NCI-H524 treated with DMSO at 0.1 percent for 48 hours (cell line): ENCODE results near the gene SLC26A2.
A peak's percentile ranks its signal among the peaks of the same experiment; 100 is the strongest.

Source experiments
- DNase-seq: peaks from one replicate; lab custom pipeline; 2025; lab: John Stamatoyannopoulos, UW

Gene SLC26A2

DNA sequence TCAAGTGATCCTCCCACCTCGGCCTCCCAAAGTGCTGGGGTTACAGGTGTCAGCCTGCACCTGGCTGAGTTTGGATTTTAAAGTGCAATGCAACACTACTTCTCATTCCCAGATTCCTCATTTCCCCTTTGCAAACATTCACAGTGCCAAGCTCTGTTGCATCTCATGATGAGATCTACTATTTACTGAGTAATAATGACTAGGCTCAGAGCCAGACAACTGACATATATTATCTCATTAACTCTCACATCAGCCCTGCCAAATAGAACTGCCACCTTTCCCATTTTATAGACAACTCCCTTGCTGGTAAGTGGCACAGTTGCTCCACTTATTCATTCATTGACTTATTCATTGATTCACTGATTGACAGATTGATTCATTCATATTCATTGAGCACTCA, 22.9 kb upstream of the SLC26A2 start:
- no peak for DNase-seq

DNA sequence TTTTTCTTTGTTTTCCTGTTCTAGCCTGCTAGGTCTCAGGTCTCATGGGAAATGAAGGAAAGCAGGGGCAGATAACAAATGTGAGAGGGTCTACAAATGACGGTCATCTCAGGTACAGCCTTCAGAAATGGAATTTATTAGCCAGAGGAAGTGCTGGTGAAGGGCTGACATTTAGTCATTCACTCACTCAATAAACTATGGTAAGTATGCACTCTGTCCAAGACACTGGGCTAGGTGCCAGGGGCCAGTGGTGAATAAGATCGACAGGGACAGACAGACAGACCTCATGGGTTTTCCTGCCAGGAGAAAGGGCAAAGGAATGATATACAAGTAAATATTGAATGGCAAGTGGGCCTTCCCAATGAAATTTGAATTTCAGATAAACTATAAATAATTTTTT, 22.3 kb upstream of the SLC26A2 start:
- no peak for DNase-seq

DNA sequence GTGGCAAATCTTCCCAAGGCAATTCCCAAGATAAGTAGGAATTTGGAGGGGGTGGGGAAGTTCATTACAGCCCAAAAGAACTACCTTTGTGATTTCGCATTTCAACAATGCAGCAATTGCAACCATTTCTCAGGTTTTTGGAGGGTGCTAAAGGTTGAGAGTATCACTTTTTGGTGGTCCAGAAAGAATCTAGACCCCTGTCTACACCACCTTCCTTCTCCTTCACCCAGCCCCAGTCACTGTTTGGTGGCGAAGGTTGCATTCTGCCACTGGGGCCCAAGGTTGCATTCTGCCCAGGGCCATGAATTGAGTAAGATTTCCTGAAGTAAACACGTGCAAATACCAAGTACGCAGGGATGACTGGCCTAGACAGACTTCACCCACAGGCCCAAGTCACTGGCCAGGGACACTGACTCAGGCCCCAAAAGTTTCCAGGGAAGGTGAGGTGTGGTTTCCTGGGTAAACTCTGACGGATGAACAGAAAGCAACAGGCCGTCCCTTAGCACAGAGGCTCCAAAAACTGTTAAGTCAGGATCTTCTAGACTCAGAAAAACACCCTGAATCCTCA, 21.7 kb upstream of the SLC26A2 start:
- DNase-seq = no peak

DNA sequence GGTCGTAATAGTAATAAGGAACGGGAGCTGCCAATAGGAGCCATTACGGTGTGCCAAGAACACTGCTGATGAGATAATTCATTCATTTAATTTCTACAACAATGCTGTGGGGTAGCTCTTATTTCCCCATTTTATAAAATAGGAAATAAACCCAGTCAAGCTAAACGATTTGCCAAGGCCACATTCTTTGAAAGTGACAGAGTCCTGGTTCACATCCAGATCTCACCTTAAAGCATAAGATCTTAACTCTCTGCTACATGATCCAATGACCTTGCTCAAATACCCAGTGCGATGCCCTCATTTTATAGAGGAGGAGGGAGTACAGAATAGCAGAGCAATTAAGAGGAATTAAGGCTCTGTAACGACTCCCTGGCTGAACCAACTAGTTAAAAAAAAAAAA, 21.0 kb upstream of the SLC26A2 start:
- no peak for DNase-seq

DNA sequence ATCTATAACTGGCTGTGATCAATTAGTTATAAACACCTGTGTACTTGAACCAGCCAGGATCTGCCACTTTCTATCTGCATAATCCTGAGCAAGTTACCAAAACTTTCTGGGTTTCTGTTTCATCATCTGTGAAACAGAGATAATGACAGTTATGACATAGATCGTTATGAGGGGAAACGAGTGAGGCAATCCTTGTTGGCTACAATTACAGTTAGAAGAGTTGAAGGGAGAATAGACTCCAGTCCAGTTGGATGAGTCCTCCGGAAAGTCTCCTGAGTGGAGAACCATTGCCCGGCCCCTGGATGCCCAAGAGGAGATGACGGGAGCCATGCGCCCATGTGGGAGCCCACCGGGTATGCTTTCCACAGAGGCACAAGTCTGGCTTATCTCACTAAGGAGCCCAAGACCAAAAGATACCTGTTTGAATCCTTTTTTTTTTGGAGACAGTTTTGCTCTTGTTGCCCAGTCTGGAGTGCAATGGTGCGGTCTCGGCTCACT, 20.4 kb upstream of the SLC26A2 start:
- DNase-seq = no peak

DNA sequence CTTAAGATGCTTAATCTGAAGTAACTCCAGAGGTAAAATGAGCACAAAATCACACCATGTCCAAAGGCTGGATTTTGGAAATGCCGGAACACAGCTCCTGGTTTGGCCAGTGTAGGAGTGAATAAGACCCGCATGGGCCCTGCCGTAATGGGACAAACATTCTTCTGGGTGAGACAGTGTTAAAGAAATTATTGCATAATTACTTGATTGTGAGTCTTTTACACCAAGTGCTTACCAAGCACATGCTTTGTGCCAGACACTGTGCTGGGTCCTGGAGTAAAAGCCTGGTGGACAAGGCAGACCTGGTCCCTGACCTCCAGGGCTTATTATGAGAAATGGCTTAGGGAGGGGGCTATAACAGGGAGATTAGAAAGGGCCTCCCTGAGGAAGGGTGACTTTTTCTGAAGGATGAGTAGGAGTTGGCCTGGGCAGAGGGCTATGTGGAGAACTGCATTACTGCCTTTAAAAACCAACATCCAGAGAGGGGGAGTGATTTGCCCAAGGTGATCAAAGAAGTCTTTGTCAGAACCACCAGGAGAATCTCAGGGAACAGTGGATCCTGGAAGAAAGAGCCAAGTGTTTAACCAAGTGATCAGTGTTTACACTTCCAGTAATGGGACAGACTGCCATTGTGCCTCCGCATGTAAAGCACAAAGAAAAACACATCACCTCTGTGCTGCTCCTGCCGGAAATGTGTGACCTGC, 19.5 kb upstream of the SLC26A2 start:
- no peak for DNase-seq

DNA sequence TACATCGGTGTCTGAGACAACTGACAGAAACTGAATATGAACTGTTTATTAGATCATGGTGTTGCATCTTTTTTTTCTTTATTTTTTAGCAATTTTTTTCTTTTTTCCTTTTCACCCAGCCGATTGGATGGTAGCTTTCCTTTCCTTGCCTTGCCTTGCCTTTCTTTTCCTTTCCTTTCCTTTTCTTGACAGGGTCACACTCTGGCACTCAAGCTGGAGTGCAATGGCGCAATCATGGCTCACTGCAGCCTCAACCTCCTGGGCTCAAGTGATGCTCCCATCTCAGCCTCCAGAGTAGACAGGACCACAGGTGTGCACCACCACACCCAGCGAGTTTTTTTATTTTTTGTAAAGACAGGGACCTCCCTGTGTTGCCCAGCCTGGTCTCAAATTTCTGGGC, 18.8 kb upstream of the SLC26A2 start:
- DNase-seq = no peak

DNA sequence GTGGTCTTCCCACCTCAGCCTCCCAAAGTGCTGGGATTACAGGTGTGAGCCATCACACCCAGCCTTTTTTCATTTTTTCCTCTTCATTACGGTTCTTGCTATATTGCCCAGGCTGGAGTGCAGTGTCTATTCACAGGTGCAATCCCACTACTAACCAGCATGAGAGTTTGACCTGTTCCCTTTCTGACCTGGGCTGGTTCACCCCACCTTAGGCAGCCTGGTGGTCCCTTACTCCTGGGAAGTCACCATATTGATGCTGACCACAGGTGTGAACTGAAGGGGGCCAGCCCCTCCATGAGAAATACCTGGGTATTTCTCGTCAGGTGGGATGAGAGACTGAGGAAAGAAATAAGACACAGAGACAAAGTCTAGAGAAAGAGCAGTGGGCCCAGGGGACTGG, 18.4 kb upstream of the SLC26A2 start:
- DNase-seq = no peak

DNA sequence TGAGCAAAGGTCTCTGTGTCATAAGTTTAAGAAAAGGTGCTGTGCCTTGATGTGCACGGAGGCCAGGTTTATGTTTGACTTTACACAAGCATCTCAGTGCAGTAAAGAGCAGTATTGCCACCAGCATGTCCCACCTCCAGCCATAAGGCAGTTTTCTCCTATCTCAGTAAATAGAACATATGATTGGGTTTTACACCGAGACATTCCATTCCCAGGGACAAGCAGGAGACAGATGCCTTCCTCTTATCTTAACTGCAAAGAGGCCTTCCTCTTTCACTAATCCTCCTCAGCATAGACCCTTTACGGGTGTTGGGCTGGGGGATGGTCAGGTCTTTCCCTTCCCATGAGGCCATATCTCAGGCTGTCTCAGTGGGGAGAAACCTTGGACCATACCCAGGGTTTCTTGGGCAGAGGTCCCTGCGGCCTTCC, 17.8 kb upstream of the SLC26A2 start:
- DNase-seq = peak; percentile 61

DNA sequence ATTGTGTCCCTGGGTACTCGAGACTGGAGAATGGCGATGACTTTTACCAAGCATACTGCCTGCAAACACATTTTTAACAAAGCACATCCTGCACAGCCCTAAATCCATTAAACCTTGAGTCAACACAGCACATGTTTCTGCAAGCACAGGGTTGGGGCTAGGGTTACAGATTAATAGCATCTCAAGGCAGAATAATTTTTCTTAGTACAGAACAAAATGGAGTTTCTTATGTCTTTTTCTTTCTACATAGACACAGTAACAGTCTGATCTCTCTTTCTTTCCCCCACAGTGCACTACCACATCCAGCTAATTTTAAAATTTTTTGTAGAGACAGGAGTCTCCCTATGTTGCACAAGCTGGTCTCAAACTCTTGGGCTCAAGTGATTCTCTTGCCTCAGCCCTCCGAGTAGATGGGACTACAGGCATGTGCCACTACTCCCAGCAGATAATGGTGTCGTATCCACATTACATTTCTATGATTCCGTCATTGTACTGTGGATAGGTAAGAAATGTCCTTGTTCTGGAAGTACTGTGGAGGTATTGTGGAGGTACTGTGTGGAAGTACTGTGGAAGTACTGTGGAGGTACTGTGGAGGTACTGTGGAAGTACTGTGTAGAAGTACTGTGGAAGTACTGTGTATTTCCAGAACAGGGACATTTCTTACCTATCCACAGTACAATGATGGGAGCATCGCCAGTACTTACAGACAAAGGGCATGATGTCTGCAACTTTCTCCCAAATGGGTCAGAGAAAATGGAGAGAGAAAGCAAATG, 17.2 kb upstream of the SLC26A2 start:
- peak; percentile 18 for DNase-seq

DNA sequence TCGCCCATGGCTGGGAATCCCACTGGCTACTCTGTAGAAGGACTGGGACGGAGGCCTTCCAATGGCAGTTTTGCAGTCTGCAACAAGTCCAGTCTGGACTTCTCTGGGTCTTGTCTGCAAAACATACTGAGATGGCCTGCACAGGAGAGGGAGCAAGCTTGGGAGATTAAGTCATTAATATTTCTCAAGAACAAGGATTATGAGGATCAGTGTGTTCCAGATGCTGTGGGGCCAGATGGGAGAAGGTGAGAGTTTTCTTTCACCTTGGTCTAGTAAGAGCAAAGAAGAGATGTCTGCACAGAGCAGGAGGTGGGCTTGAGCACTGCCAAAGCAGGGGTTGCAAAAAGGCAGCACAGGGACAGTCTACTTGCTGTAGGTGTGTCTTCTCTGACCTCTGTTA, 15.9 kb upstream of the SLC26A2 start, which contains the start of gene PDE6A:
Gene PDE6A, minus strand, starts transcription at position 128 of the 400 bp plus-strand sequence. Its CDS starts 120 bp downstream, at position 8.
- DNase-seq = peak; percentile 95

DNA sequence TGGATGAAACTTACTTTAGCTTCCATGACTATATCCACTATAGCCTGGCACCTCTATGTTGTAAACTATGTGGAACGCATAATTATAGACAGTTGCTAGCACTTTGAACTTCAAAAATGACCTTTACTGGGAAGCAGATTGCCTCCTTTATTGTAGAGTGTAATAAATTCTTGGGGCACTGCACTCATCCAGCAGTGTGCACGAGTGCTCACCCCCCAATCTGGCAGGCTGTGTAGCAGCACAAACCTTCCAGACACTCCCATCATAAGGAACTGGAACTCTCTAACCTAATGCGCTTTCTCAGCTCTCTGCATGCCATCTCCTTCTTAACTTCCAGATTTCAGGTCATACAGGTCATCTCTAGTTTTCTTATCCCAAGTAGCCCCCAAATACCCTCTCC, 14.4 kb upstream of the SLC26A2 start:
- DNase-seq = no peak

DNA sequence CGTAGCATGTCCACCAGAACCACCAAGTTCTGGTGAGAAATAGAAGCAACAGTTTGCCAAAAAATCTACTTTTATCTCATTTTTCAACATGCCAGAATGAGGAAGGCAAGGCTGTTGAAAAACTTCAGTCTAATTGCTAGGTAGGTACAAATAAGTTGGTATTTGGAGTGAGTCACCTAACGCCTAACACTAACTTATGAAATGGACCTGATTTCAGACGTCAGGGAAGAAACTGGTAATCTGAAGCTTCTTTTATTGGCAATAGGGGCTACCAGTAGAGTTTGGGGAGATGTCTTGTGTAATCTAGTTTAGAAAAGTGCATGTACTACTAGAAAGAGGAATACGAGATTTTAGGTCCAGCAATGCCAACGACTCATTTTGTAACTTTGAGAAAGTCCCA, 11.6 kb upstream of the SLC26A2 start:
- no peak for DNase-seq

DNA sequence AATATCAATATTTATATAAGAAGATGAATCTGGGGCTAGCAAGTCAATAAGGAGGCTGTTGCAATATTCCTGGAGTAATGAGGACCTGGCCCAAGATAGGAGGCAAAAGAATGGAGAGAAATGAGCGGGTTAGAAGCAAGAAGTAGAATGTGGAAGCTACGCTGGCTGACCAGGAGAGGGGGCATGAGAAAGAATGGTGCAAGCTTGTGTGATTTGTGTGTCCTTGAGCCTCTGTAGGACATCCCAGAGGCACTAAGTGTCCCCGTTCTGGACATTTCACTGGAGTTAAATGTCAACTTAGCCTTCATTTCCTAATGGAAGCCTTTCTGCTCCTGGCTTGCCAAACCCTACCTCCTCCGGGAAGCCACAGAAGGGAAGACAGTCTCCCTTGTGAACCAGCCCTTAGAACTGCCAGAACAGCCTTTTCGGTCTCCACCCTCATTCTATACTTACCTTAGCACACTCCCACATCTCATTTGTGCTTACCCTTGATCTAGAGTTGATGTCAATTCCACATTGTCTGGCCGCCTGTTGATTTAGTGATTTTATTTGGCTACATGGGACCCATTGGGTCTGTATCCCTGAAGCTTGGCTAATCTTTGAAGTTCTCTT, 9.3 kb upstream of the SLC26A2 start:
- no peak for DNase-seq

DNA sequence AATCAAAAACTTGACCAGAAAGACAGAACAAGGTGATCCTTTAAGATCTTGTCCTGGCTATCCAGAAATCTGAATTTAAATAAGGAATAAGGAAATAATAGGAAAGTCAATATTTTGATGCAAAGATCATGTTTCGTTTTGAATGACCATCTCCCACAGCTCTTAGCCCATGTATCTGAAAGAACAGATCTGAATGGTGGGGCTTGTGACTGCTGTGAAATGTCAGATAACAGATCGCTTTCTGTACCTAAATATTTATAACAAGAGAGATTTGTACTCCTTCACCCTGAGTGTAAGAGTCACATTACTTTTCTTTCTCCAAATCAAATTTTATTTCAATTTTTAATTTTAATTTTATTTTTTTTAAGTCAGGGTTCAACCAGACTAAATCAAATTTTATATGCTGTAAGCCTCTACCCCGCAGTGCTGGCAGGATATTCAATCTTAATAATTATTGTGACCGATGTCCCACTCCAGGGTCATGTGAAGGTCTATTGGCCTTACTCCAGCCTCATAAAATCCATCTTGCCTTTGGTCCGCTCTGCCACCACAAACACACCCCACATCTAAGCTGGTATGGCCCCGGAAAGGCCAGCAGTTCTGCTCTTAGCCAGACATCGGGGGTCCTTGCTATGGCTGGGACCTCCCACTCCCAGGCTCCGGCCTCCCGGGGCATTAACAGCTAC, 7.0 kb upstream of the SLC26A2 start:
- DNase-seq = no peak

DNA sequence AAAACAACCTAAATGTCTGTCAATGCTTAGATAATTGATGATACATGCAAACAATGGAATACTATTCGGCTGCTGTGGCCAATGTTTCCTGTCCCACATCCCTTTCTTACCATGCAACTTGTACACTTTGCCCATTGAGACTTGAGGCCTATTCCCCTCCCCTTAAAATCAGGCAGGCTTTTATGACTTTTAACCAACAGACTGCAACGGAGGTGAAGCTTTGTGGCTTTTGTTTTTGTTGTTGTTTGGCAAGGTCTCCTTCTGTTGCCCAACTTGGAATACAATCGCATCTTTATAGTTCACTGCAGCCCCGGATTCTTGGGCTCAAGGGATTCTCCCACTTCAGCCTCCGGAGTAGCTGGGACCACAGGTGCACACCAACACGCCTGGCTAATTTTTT, 5.8 kb upstream of the SLC26A2 start:
- DNase-seq = no peak

DNA sequence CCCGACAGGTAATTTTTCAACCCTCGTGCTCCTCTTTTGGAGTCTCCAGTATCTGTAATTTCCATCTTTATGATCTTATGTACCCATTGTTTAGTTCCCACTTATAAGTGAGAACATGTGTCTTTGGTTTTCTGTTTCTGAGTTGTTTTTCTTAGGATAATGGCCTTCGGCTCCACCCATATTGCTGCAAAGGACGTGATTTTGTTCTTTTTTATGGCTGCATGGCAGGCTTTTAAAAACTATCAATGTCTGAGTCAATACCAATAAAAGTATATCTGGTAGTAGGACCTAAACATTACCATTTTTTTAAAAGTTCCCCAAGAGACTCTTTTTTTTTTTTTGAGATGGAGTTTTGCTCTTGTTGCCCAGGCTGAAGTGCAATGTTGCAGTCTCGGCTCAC, 3.9 kb upstream of the SLC26A2 start:
- no peak for DNase-seq

DNA sequence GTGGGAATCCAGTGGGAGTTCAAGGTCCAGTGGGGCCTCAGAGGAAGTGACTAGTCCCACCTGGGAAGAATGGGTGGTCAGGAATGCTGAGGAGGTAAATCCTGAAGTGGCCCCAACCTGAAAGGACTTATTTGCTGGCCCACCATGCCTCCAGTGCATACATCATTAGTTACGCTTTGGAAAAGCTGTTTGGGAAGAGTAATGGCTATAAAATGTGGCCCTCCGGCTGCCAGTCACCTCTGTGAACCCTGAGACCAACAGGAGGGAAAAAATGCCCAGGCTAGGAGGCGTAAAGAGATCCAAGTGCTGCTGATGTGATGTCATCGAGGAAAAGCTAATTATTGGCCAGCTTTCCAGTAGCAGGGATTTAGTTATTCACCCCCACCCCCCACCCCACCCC, 2.7 kb upstream of the SLC26A2 start:
- no peak for DNase-seq

DNA sequence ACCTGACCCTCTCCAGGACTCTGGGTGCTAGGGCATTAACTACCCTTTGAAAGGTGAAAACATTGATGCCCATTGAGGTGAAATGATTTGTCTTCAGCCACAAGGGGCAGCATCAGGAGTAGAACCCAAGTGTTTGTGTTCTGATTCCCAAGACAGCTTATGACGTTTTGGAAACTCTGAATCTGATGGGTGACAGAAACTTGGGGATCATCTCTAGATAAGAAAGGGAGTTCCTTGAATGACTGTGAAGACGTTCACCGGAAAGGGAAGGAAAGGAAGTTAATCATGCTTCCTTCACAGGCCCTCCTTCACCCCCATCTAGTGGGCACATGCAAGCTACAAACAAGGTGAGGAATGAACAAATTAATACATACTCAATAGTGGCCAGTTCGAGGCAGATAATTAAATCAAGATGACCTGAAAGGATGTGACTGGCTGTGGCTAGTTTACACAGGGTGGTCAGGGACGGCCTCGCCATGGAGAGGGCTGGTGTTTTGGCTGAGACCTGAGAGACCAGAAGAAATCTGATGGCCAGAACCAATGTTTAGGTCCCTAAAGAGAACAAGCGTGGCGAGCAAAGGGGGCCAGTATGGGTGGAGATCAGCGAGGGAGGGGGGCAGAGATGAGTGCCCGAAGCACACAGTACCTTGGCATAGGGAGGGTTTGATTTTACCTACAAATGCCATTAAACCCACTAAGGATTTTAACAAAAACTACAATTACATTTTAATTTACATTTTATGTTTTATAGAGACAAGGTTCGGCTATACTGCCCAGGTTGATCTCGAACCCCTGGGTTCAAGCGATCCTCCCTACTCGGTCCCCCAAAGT, 937 bp upstream of the SLC26A2 start:
- no peak for DNase-seq

DNA sequence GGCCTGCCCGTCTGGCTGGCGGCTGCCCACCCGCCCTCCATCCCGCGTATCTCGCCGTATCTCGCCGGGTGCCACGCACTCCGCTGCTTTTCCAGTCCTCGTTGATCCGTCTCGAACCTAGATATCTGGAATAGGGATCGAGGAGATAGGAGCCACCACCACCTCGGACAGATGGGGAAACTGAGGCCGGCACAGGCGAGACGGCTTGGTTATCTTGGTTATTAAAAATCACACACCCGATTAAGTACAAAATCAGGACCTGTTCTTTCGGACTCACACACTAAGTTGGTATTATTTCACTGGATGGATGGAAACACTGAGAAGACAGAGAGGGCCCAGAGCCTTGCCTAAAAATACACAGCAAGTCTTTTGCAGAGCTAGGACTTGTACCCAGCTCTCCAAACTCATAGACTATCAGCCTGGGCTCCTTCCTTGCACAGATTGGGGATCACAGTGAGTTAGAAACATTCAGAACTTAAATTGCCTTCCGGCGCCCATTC, 678 bp downstream of the SLC26A2 start:
- DNase-seq = no peak

DNA sequence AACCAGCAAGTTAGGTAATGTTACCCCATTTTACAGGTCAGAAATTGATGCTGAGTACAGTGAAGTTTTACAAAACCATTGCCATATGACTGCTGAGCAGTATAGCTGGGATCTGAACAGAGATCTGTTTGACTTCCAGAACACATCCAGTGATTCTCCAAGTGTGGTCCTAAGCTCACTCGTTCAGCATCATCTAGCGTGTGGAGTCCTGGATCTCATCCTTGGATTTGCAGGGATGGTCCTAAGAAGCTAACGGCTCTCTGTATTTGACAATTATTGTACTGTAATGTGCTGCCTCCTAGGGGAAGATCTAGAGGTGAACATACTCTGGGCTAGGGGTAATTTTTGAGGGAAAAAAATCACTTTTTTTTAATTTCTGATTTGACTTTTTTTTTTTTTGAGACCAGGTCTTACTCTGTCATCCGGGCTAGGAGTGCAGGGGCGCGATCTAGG, 1.4 kb downstream of the SLC26A2 start:
- DNase-seq = peak; percentile 22
